ENCODE results near the gene ANKRD17. TPM values are rescaled to one million over a fixed set of nuclear protein-coding genes. Genes with fewer than 3 reads are reported as not detected.

ANKRD17 gene
- total and polyA plus RNA-seq, 9 of the 15 experiments (the other 6 are each of a cell fraction or from before 2014, with no cell fraction given): 25.5 to 86.9 (median 52.2) TPM

- Histone ChIP-seq H3K36me3 (ENCODE audit: control insufficient read depth, insufficient read depth, low read length) (peaks cover 29% of the 10 kb centered on the region; the same call in 1 of the 3 replicates), H4K20me1 (replicated peaks; ENCODE audit: control insufficient read depth, insufficient read depth, low read length) (no peaks in the 10 kb centered on the region), H3K79me2 (ENCODE audit: control insufficient read depth, insufficient read depth, low read length) (peaks cover 95% of the 10 kb centered on the region), H3K9me1 (ENCODE audit: control insufficient read depth, insufficient read depth, low read length) (no peaks in the 10 kb centered on the region), H3K27ac (ENCODE audit: extremely low read depth, low read depth, low read length) (no peak overlapping the region; the same call in 2 of the 3 replicates), H3K9ac (ENCODE audit: insufficient read depth in 1 of 2, low read depth in 2 of 2, low read length in 2 of 2) (no peak overlapping the region), H3K4me1 (replicated peaks in 1 of 2; ENCODE audit: control insufficient read depth in 2 of 2, insufficient read depth in 2 of 2, low read length in 2 of 2) (no peaks in the 10 kb centered on the region; a peak in 1 of 5 replicates), H3K4me2 (ENCODE audit: insufficient read depth, low read length) (no peak overlapping the region), H2AFZ (ENCODE audit: low read depth, low read length) (no peak overlapping the region), H3K9me3 (replicated peaks; ENCODE audit: control insufficient read depth, insufficient read depth, low read depth, low read length) (no peaks in the 10 kb centered on the region), H3K27me3 (ENCODE audit: control insufficient read depth in 2 of 2, insufficient read depth in 2 of 2, low read length in 2 of 2) (no peaks in the 10 kb centered on the region), H3K4me3 (no peak overlapping the region)
- ATAC-seq: peak; percentile 39
- CTCF ChIA-PET (ENCODE audit: low intra/inter-chr PET ratio): no interaction called here
- WGBS (ENCODE audit: insufficient coverage, low coverage, missing lambda C conversion rate): 85% methylated on average over 2 of the region's 2 CpGs
- no peak for DNase-seq (ENCODE audit: extremely low read depth in 1 of 4, low spot score in 3 of 4)
- in situ Hi-C loops (cut with MboI) (no loop called here), intact Hi-C loops (cut with micrococcal nuclease) (no loop called here)
- TF ChIP-seq ZNF197 (CRISPR knock-in tag; IDR thresholded peaks at IDR 0.05; ENCODE audit: low read depth) (no peak), POLR2A (conservative IDR thresholded peaks at IDR 0.05) (0 out of 2 replicates have a peak, but pooled peaks have one; percentile 19), MIER1 (IDR thresholded peaks at IDR 0.05; ENCODE audit: low read depth) (no peak), TSHZ1 (CRISPR knock-in tag; IDR thresholded peaks at IDR 0.05) (no peak), HNRNPL (IDR thresholded peaks at IDR 0.05; ENCODE audit: low read depth, low read length) (no peak)
- POLR2A ChIA-PET: interaction anchor here (1.1 kb wide), 1 partner anchor 12 kb away, joined by 5 read pairs; no protein-coding TSS in a partner anchor
- no TSS peak for BruUV-seq (replicated peaks)
- no peak for FAIRE-seq
Measured at GRCh38 chr4:73193155-73193554, 65.4 kb downstream of the ANKRD17 start.
